Smooth muscle cell (in vitro differentiated cells): ENCODE results near the gene GNG3. TPM values are rescaled to one million over a fixed set of nuclear protein-coding genes. Genes with fewer than 3 reads are reported as not detected.
"Not testable (repeated sequence)": the region's sequence is repeated elsewhere in the genome, so short reads cannot be mapped to it uniquely, and the experiment has no call there.

Source experiments
- DNase-seq: peaks from one replicate; lab custom pipeline; 2025; ENCODE audit not compliant: unreplicated experiment; lab: John Stamatoyannopoulos, UW
- H2AFZ ChIP-seq: fragments of 200-600 bp; sonication (generic); 2 replicates; pipeline ENCODE4 v1.6.0; 2016; ENCODE audit warnings: antibody characterized with exemption, low read depth, mild to moderate bottlenecking
- H3F3A ChIP-seq: fragments of 200-600 bp; sonication (generic); 2 replicates; pipeline ENCODE4 v1.6.0; 2017; ENCODE audit warnings: antibody characterized with exemption, low read depth
- H3K27ac ChIP-seq: fragments of 200-600 bp; sonication (generic); 2 replicates; pipeline ENCODE4 v1.5.1; 2016; ENCODE audit warnings: low read depth, mild to moderate bottlenecking
- H3K27me3 ChIP-seq: fragments of 200-600 bp; sonication (generic); 2 replicates; pipeline ENCODE4 v1.6.1; 2016; ENCODE audit warnings: low read depth, mild to moderate bottlenecking
- H3K36me3 ChIP-seq: fragments of 200-600 bp; sonication (generic); 2 replicates; pipeline ENCODE4 v1.5.1; 2016; ENCODE audit warnings: low read depth
- H3K4me1 ChIP-seq: fragments of 200-600 bp; sonication (generic); 2 replicates; pipeline ENCODE4 v1.5.1; 2016; ENCODE audit warnings: low read depth
- H3K4me2 ChIP-seq: fragments of 200-600 bp; sonication (generic); 2 replicates; pipeline ENCODE4 v1.6.0; 2016; ENCODE audit warnings: mild to moderate bottlenecking
- H3K4me3 ChIP-seq: fragments of 200-600 bp; sonication (generic); 2 replicates; pipeline ENCODE4 v1.5.1; 2016; ENCODE audit warnings: mild to moderate bottlenecking
- H3K79me2 ChIP-seq: fragments of 200-600 bp; sonication (generic); 2 replicates; pipeline ENCODE4 v1.6.0; 2016; ENCODE audit warnings: low read depth, mild to moderate bottlenecking
- H3K9ac ChIP-seq: fragments of 200-600 bp; sonication (generic); 2 replicates; pipeline ENCODE4 v1.6.0; 2016; ENCODE audit warnings: low read depth
- H3K9me3 ChIP-seq: fragments of 200-600 bp; sonication (generic); replicated peaks from 2 replicates; pipeline ENCODE4 v1.5.1; 2016; ENCODE audit warnings: low read depth
- H4K20me1 ChIP-seq: fragments of 200-600 bp; sonication (generic); 2 replicates; pipeline ENCODE4 v1.6.0; 2016; ENCODE audit warnings: low read depth
- WGBS: methylation state at CpG from one replicate; pipeline ENCODE4 v1.1.7; 2016; ENCODE audit warnings: low lambda C conversion rate; 5-methylcytosine and 5-hydroxymethylcytosine counted together
- polyA plus RNA-seq: library from polyadenylated mRNA; unstranded; fragments of >200 nt; fragmentation: Nextera tagmentation; extraction: Ambion mirVana; gene quantifications from 2 replicates; pipeline ENCODE4 v1.2.1, GENCODE V29; 2016
- total RNA-seq: library from RNA; depleted of rRNA; stranded (reverse); fragments of >200 nt; gene quantifications from 2 replicates; pipeline ENCODE4 v1.2.3, GENCODE V29; 2014
- TF ChIP-seq, protein P1 (sequence below): fragments of 200-600 bp; sonication (generic); IDR thresholded peaks from 2 replicates; pipeline ENCODE4 v1.5.1; 2017; ENCODE audit warnings: borderline replicate concordance, mild to moderate bottlenecking, antibody characterized with exemption; ENCODE audit not compliant: insufficient read depth, poor library complexity, severe bottlenecking

Gene GNG3
- total and polyA plus RNA-seq, 2 experiments from 2014 or later: 0.18 TPM; not detected in 1

DNA sequence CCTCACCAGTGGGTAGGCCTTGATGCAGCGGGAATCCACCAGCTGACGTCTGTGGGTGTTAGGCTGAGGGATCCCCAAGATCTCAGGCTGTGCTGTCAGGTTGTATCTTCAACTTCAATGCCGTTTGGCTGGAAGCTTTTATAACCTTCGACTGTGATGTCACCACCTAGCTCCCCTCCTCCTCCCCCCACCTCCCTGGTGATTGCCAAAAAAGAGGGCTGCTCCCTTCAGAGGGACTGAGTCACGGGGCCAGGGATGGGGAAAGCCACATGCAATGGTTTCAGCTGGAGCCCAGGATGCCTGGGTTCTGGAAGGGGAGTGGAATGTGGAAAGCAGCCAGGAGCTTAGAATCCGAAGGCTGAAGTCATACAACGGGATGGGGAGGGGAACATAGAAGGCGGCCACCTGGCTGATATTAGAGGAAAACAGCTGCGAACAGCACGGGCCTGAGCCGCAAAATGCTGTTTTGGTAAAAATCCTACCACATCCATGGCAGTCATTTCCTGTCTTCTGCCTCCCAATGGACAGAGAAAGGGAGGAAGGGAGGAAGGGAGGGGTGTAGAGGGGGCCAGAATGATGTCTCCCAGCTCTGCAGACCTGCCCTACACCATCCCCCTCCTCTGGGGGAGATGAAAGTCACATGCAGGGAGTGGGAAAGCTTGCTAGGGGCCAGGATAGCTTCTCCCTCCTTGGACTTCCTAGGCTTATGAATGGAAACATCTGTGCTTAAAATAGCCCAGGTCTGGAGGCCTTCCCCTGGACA, 17.9 kb upstream of the GNG3 start, which contains the start of gene LRRN4CL:
Gene LRRN4CL (minus strand): TSS at position 110 of the 763 bp plus-strand sequence. CDS start 1,022 bp downstream, outside the sequence.
- TF ChIP-seq, protein P1, sequence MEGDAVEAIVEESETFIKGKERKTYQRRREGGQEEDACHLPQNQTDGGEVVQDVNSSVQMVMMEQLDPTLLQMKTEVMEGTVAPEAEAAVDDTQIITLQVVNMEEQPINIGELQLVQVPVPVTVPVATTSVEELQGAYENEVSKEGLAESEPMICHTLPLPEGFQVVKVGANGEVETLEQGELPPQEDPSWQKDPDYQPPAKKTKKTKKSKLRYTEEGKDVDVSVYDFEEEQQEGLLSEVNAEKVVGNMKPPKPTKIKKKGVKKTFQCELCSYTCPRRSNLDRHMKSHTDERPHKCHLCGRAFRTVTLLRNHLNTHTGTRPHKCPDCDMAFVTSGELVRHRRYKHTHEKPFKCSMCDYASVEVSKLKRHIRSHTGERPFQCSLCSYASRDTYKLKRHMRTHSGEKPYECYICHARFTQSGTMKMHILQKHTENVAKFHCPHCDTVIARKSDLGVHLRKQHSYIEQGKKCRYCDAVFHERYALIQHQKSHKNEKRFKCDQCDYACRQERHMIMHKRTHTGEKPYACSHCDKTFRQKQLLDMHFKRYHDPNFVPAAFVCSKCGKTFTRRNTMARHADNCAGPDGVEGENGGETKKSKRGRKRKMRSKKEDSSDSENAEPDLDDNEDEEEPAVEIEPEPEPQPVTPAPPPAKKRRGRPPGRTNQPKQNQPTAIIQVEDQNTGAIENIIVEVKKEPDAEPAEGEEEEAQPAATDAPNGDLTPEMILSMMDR: no peak
- Histone ChIP-seq H3F3A (no peaks in the 10 kb centered on the region), H3K4me1 (no peaks in the 10 kb centered on the region), H3K9me3 (no peaks in the 10 kb centered on the region), H3K4me3 (no peak within 1 kb of the TSS), H3K79me2 (no peaks in the 10 kb centered on the region), H3K27me3 (no peaks in the 10 kb centered on the region), H3K27ac (no peak within 1 kb of the TSS), H3K9ac (no peak within 1 kb of the TSS), H3K36me3 (no peaks in the 10 kb centered on the region), H3K4me2 (no peak within 1 kb of the TSS), H2AFZ (no peak within 1 kb of the TSS), H4K20me1 (no peaks in the 10 kb centered on the region)
- WGBS: 86% methylated on average over 11 of the region's 11 CpGs
- DNase-seq: no peak

DNA sequence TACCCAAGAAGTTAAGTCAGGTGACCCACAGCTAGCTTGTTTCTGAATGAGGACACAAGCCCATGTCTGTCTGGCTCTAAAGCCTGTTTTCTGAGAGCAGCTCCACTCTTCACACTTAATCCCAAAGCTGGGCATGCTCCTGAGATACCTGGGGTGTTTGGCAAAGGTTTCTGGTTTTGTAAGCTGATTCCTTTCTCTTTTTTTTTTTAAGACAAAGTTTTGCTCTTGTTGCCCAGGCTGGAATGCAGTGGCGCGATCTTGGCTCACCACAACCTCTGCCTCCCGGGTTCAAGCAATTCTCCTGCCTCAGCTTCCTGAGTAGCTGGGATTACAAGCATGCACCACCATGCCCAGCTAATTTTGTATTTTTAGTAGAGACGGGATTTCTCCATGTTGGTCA, 13.9 kb upstream of the GNG3 start:
- not testable (repeated sequence) for H2AFZ ChIP-seq, H3K4me1 ChIP-seq, H3F3A ChIP-seq, H3K27me3 ChIP-seq, H3K9me3 ChIP-seq, H3K36me3 ChIP-seq, H3K4me3 ChIP-seq, H3K4me2 ChIP-seq, H3K9ac ChIP-seq, H4K20me1 ChIP-seq, H3K27ac ChIP-seq, H3K79me2 ChIP-seq, DNase-seq
- 91% methylated on average over 4 of the region's 4 CpGs for WGBS

DNA sequence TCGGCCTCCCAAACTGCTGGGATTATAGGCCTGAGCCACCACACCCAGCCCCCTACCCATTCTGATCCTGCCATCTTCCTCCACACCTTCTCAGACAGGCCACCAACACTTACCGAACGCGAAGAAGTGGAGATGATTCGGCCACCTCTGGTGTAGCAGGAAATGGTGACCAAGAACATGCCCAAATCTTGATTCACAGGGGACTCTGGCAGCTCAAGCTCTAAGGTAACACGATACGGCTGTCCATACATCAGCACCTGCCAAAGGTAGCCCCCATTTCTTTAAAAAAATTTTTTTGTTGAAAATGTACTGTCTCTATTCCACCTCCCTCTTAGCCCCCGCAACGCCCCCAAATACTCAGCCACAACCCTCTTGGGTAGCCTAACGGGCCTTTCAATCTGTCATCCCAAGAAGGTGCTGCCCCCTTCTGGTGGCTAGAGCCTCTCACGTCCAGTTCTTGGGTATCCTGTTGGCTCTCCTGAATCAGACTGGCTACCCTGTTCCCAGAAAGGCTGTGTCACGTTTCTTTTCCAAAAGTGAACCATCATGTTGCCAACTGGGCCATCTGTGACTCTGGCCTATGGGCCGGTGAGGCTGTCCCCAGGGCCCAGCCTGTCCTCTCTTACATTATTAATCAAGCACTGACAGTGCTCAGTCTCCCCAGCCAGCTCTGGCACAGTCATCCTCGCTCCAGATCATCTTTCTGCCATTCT, 12.9 kb upstream of the GNG3 start:
- Histone ChIP-seq H3K9ac (no peak overlapping the region), H3K27ac (no peak overlapping the region), H3K4me3 (no peak overlapping the region), H3F3A (no peaks in the 10 kb centered on the region), H3K36me3 (no peaks in the 10 kb centered on the region), H2AFZ (no peak overlapping the region), H3K79me2 (no peaks in the 10 kb centered on the region), H3K27me3 (no peaks in the 10 kb centered on the region), H3K4me2 (no peak overlapping the region), H4K20me1 (no peaks in the 10 kb centered on the region), H3K4me1 (no peaks in the 10 kb centered on the region), H3K9me3 (no peaks in the 10 kb centered on the region)
- 72% methylated on average over 14 of the region's 14 CpGs for WGBS
- TF ChIP-seq, protein P1: peak; percentile 71
- DNase-seq: no peak

DNA sequence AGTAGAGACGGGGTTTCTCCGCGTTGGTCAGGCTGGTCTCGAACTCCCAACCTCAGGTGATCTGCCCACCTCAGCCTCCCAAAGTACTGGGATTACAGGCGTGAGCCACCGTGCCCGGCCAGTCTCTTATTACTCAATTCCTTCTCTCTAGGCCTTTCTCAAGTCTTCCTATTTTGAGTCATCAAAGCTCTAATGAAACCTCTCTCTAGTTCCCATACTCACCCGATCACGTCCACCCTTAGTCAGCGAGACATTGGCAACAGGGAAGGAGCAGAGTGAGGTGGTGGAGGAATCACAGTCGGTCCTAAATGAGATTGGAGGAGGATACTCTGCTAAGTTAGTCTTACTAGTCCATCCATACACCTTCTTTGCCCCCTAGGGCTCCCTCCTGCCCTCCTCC, 5.2 kb upstream of the GNG3 start:
- Histone ChIP-seq H3K27ac (no peak overlapping the region), H3K4me3 (no peak overlapping the region), H3K79me2 (peaks cover 20% of the 10 kb centered on the region), H3K4me1 (peaks cover 16% of the 10 kb centered on the region), H3K36me3 (no peaks in the 10 kb centered on the region), H4K20me1 (no peaks in the 10 kb centered on the region), H3K9me3 (no peaks in the 10 kb centered on the region), H3K4me2 (no peak overlapping the region), H3K27me3 (no peaks in the 10 kb centered on the region), H2AFZ (no peak overlapping the region), H3K9ac (no peak overlapping the region), H3F3A (peaks cover 8% of the 10 kb centered on the region)
- TF ChIP-seq, protein P1: no peak
- WGBS: 97% methylated on average over 11 of the region's 11 CpGs
- DNase-seq: no peak

DNA sequence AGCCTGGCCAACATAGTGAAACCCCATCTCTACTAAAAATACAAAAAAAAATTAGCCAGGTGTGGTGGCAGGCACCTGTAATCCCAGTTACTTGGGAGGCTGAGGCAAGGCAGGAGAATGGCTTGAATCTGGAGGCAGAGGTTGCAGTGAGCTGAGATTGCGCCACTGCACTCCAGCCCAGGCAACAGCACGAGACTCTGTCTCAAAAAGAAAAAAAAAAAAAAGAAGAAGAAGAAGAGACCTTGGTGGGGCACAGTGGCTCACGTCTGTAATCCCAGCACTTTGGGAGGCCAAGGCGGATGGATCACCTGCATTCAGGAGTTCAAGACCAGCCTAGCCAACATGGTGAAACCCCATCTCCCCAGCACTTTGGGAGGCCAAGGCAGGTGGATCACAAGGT, 3.6 kb upstream of the GNG3 start:
- H2AFZ ChIP-seq, H4K20me1 ChIP-seq, H3K27me3 ChIP-seq, H3K9ac ChIP-seq, H3K4me3 ChIP-seq, DNase-seq, H3K9me3 ChIP-seq, H3K36me3 ChIP-seq, H3K4me2 ChIP-seq, H3K27ac ChIP-seq: not testable (repeated sequence)
- 97% methylated on average over 4 of the region's 4 CpGs for WGBS
- H3K4me1 ChIP-seq: peaks cover 29% of the 10 kb centered on the region
- H3F3A ChIP-seq: peaks cover 22% of the 10 kb centered on the region
- H3K79me2 ChIP-seq: peaks cover 20% of the 10 kb centered on the region
